Measurements from ENCODE around the gene SYN1.

DNA sequence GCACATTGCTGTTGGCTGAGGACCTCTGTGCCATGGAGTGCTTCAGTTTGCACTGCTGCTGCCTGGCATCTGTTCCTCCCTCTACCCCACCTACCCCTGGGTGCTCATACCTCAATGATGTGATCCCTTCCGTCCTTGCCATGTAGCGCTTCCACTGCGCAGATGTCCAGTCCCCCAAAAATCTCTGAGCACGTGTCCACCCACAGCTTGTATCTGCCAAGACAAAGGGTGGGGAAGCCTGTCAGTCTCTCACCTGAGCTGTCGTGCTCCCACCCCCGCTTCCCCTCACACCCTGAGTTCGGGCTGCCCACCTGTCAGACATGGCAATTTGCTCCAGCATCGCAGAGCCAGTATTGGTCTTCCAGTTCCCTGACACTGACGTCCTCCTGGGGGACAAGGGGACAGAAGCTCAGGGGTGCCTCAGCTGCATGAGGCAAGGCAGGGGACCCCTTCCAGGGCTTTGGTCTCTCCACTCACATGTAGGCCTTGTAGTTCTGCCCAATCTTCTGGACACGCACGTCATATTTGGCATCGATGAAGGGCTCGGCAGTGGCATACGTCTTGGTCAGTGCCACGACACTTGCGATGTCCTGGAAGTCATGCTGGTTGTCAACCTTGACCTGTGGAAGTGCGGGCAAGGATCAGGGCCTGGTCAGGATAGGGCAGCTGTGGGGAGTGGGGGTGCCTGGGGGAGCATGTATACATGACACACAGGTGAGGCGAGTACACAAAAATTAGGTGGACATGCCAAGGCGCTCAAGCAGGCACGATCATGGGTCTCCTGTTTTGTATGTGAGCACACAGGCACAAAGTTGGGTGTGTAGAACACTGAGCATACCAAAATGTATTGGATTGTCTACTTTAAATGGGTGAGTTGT is 43.4 kb downstream of the SYN1 start:
- TF ChIP-seq, protein P1, sequence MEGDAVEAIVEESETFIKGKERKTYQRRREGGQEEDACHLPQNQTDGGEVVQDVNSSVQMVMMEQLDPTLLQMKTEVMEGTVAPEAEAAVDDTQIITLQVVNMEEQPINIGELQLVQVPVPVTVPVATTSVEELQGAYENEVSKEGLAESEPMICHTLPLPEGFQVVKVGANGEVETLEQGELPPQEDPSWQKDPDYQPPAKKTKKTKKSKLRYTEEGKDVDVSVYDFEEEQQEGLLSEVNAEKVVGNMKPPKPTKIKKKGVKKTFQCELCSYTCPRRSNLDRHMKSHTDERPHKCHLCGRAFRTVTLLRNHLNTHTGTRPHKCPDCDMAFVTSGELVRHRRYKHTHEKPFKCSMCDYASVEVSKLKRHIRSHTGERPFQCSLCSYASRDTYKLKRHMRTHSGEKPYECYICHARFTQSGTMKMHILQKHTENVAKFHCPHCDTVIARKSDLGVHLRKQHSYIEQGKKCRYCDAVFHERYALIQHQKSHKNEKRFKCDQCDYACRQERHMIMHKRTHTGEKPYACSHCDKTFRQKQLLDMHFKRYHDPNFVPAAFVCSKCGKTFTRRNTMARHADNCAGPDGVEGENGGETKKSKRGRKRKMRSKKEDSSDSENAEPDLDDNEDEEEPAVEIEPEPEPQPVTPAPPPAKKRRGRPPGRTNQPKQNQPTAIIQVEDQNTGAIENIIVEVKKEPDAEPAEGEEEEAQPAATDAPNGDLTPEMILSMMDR (IDR thresholded peaks at IDR 0.05; ENCODE audit: low read depth, low read length): no peak
- no peak for TF ChIP-seq EZH2phosphoT487 (IDR thresholded peaks at IDR 0.05; ENCODE audit: low read depth)
